Measurements from ENCODE around the gene CDH26. TPM values are rescaled to one million over a fixed set of nuclear protein-coding genes. Genes with fewer than 3 reads are reported as not detected.

CDH26 gene
- total RNA-seq, 1 donor from 2014 or later, result 0.50 TPM

- intact Hi-C loops (cut with micrococcal nuclease), result no loop called here
These were observed 52.7 kb downstream of the CDH26 start for GRCh38 chr20:60010689-60011458.

- intact Hi-C loops (cut with micrococcal nuclease), result no loop called here
These were observed 53.6 kb downstream of the CDH26 start for GRCh38 chr20:60011512-60012507.

GRCh38 chr20:60013296-60014139 lies 55.3 kb downstream of the CDH26 start:
- intact Hi-C loops (cut with micrococcal nuclease), result no loop called here

- intact Hi-C loops (cut with micrococcal nuclease), result no loop called here
These were observed 58.2 kb downstream of the CDH26 start for GRCh38 chr20:60016406-60016805.

- intact Hi-C loops (cut with micrococcal nuclease), result no loop called here
These were observed 62.0 kb downstream of the CDH26 start for GRCh38 chr20:60020251-60020650.

GRCh38 chr20:60021104-60021503 lies 62.9 kb downstream of the CDH26 start:
- intact Hi-C loops (cut with micrococcal nuclease), result no loop called here

GRCh38 chr20:60022849-60023248 lies 64.6 kb downstream of the CDH26 start:
- intact Hi-C loops (cut with micrococcal nuclease), result no loop called here

- intact Hi-C loops (cut with micrococcal nuclease), result no loop called here
These were observed 66.0 kb downstream of the CDH26 start for GRCh38 chr20:60024245-60024644.

- intact Hi-C loops (cut with micrococcal nuclease), result no loop called here
These were observed 66.6 kb downstream of the CDH26 start for GRCh38 chr20:60024801-60025200.

- intact Hi-C loops (cut with micrococcal nuclease), result no loop called here
These were observed 67.8 kb downstream of the CDH26 start for GRCh38 chr20:60026010-60026409.

- intact Hi-C loops (cut with micrococcal nuclease), result no loop called here
These were observed 72.2 kb downstream of the CDH26 start for GRCh38 chr20:60030471-60030870.

- intact Hi-C loops (cut with micrococcal nuclease), result no loop called here
These were observed 72.9 kb downstream of the CDH26 start for GRCh38 chr20:60031107-60031506.

GRCh38 chr20:60034231-60035110 lies 76.2 kb downstream of the CDH26 start:
- intact Hi-C loops (cut with micrococcal nuclease), result no loop called here

- intact Hi-C loops (cut with micrococcal nuclease), result no loop called here
These were observed 77.3 kb downstream of the CDH26 start for GRCh38 chr20:60035486-60035885.

- intact Hi-C loops (cut with micrococcal nuclease), result no loop called here
These were observed 78.1 kb downstream of the CDH26 start for GRCh38 chr20:60036346-60036745.

GRCh38 chr20:60036746-60037499 lies 78.7 kb downstream of the CDH26 start:
- intact Hi-C loops (cut with micrococcal nuclease), result no loop called here

GRCh38 chr20:60038400-60039008 lies 80.3 kb downstream of the CDH26 start:
- intact Hi-C loops (cut with micrococcal nuclease), result no loop called here

GRCh38 chr20:60039526-60039925 lies 81.3 kb downstream of the CDH26 start:
- intact Hi-C loops (cut with micrococcal nuclease), result no loop called here
